GM23248 (cell line): ENCODE data around the gene DNAJC24. TPM values are rescaled to one million over a fixed set of nuclear protein-coding genes. Genes with fewer than 3 reads are reported as not detected.
A peak's percentile ranks its signal among the peaks of the same experiment; 100 is the strongest.
"Not testable (repeated sequence)": the region's sequence is repeated elsewhere in the genome, so short reads cannot be mapped to it uniquely, and the experiment has no call there.

Experiments used
- DNase-seq: peaks from one replicate; pipeline ENCODE4 v3.0.0-alpha.2; 2015
- H2AFZ ChIP-seq: fragments of 200-600 bp; sonication (generic); 2 replicates; pipeline ENCODE4 v1.6.1; 2016; ENCODE audit warnings: antibody characterized with exemption
- H3F3A ChIP-seq: fragments of 200-600 bp; sonication (generic); 2 replicates; pipeline ENCODE4 v1.6.1; 2016; ENCODE audit warnings: mild to moderate bottlenecking, antibody characterized with exemption, mixed run types; ENCODE audit not compliant: insufficient read depth
- H3K27ac ChIP-seq: fragments of 200-600 bp; sonication (generic); 2 replicates; pipeline ENCODE4 v1.5.1; 2016; ENCODE audit warnings: mild to moderate bottlenecking
- H3K27me3 ChIP-seq: fragments of 200-600 bp; sonication (generic); replicated peaks from 2 replicates; pipeline ENCODE4 v1.6.1; 2016; ENCODE audit warnings: mild to moderate bottlenecking; ENCODE audit not compliant: insufficient read depth
- H3K36me3 ChIP-seq: fragments of 200-600 bp; sonication (generic); 2 replicates; pipeline ENCODE4 v1.6.1; 2016; ENCODE audit warnings: low read depth, mild to moderate bottlenecking
- H3K4me1 ChIP-seq: fragments of 200-600 bp; sonication (generic); 2 replicates; pipeline ENCODE4 v1.6.1; 2016; ENCODE audit warnings: mild to moderate bottlenecking; ENCODE audit not compliant: insufficient read depth
- H3K4me2 ChIP-seq: fragments of 200-600 bp; sonication (generic); one replicate; pipeline ENCODE4 v1.6.1; 2016; ENCODE audit warnings: mild to moderate bottlenecking; ENCODE audit not compliant: unreplicated experiment
- H3K4me3 ChIP-seq: fragments of 200-600 bp; sonication (generic); 2 replicates; pipeline ENCODE4 v1.5.1; 2016; ENCODE audit warnings: mild to moderate bottlenecking
- H3K79me2 ChIP-seq: fragments of 200-600 bp; sonication (generic); 2 replicates; pipeline ENCODE4 v1.6.1; 2016; ENCODE audit warnings: mild to moderate bottlenecking; ENCODE audit not compliant: insufficient read depth
- H3K9ac ChIP-seq: fragments of 200-600 bp; sonication (generic); 2 replicates; pipeline ENCODE4 v1.6.1; 2016; ENCODE audit warnings: mild to moderate bottlenecking
- H3K9me2 ChIP-seq: fragments of 200-600 bp; sonication (generic); 2 replicates; pipeline ENCODE4 v1.6.1; 2016; ENCODE audit warnings: mixed run types, mild to moderate bottlenecking, moderate library complexity; ENCODE audit not compliant: insufficient read depth
- H3K9me3 ChIP-seq: fragments of 200-600 bp; sonication (generic); one replicate; pipeline ENCODE4 v1.6.1; 2017; ENCODE audit warnings: low read depth
- H4K20me1 ChIP-seq: fragments of 200-600 bp; sonication (generic); 2 replicates; pipeline ENCODE4 v1.6.0; 2016; ENCODE audit not compliant: insufficient read depth
- EZH2 ChIP-seq: fragments of 200-600 bp; sonication (generic); IDR thresholded peaks from 2 replicates; pipeline ENCODE4 v1.6.1; 2018; ENCODE audit warnings: antibody characterized with exemption, mild to moderate bottlenecking; ENCODE audit not compliant: insufficient read depth, poor library complexity, severe bottlenecking
- EZH2phosphoT487 ChIP-seq: fragments of 200-600 bp; sonication (generic); IDR thresholded peaks from 2 replicates; pipeline ENCODE4 v1.6.1; 2018; ENCODE audit warnings: antibody characterized with exemption, moderate library complexity, mild to moderate bottlenecking, low read depth; ENCODE audit not compliant: insufficient read depth
- WGBS, 2 experiments: methylation state at CpG; one replicate each; pipeline ENCODE4 v1.1.6; 2015 to 2017; ENCODE audit warnings: low lambda C conversion rate in 2 of 2, low coverage in 1 of 2; ENCODE audit errors: missing lambda C conversion rate in 2 of 2; 5-methylcytosine and 5-hydroxymethylcytosine counted together
- in situ Hi-C: fragments of 300-500 bp; cut with MboI; formaldehyde crosslinking; loops from 2 replicates; pipeline ENCODE4 v1.15.0; 2020
- polyA plus RNA-seq: library from polyadenylated mRNA; unstranded; fragments of >200 nt; fragmentation: Nextera tagmentation; extraction: Ambion mirVana; gene quantifications from 2 replicates; pipeline ENCODE4 v1.2.1, GENCODE V29; 2016
- total RNA-seq: library from RNA; depleted of rRNA; stranded (reverse); fragments of >200 nt; shearing (Covaris generic); gene quantifications from 2 replicates; pipeline ENCODE4 v1.2.3, GENCODE V29; 2014; rRNA removed

The DNAJC24 gene
- total RNA-seq (16.9 and 22.6 TPM in 2 replicates), polyA plus RNA-seq (13.1 and 13.3 TPM in 2 replicates)

DNA sequence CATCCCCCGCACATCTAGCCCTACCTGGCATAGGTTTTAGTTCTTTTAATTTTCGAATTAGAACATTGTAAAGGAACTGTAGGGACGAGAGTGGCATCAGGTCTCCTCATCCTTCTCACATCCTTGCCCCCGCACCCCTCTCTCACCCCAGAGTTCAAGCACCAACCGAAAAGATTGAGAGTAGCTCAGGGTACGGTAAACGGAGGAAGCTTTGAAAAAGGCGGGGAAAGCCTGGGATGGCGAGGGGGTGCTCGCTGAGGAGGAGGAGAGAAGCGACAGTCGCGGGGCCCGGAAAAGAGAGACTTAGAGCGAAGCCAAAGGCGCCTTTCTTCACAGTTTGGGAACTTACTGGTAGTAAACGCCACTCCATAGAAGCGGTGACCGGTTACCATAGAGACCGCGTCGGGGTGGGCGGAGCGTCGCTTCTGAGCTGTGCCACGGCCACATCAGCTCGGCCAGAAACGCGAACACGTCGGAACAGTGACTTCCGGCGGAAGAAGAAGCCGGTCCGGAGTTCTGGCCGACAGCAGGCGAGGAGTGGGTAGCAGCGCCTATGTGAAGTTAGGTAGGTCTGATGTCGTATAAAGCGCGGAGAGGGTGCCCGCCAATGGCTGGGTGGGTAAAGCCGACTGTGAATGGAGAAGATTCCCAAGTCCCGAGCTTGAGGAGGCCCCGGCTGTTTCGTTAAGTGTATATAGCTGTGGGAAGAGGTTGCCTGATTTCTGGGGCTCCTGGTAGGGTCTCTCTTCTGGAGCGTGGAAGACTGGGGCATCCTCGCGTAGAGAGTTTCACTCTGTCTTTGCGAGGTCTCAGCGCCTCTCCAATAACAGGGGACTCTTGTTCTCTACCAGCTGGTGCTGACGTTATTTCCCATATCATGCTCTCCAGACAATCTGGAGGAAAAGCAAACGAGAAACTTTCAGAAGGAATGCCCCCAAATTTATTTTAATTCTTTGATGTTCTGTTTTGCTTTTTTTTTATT lies at the start of gene DNAJC24, which contains the start of gene DCDC1:
Gene DNAJC24, plus strand, starts transcription at position 513 of the 982 bp plus-strand sequence. CDS start 889 bp downstream, outside the sequence.
Gene DCDC1, minus strand, starts transcription at position 392 of the 982 bp plus-strand sequence. CDS start 41,459 bp downstream, outside the sequence.
- no peaks in the 10 kb centered on the region for H4K20me1 ChIP-seq
- no peak for TF ChIP-seq EZH2
- no peak for TF ChIP-seq EZH2phosphoT487
- 0 to 2% methylated on average over 53 of the region's 53 CpGs for WGBS, 2 experiments
- peaks cover 38% of the 10 kb centered on the region for H3K79me2 ChIP-seq
- no peaks in the 10 kb centered on the region for H3F3A ChIP-seq
- peak within 1 kb of the TSS; percentile 100 for H2AFZ ChIP-seq
- H3K4me2 ChIP-seq: peak within 1 kb of the TSS; percentile 98
- peak within 1 kb of the TSS; percentile 99 for H3K4me3 ChIP-seq
- peak within 1 kb of the TSS; percentile 93 for H3K9ac ChIP-seq
- H3K9me3 ChIP-seq: no peaks in the 10 kb centered on the region
- H3K27ac ChIP-seq: peak within 1 kb of the TSS; percentile 66
- DNase-seq: peak; percentile 97
- H3K36me3 ChIP-seq: no peaks in the 10 kb centered on the region
- no peaks in the 10 kb centered on the region for H3K27me3 ChIP-seq
- H3K9me2 ChIP-seq: no peaks in the 10 kb centered on the region
- H3K4me1 ChIP-seq: peaks cover 6% of the 10 kb centered on the region; the same call in 1 of the 2 replicates
- in situ Hi-C loops: no loop called here

DNA sequence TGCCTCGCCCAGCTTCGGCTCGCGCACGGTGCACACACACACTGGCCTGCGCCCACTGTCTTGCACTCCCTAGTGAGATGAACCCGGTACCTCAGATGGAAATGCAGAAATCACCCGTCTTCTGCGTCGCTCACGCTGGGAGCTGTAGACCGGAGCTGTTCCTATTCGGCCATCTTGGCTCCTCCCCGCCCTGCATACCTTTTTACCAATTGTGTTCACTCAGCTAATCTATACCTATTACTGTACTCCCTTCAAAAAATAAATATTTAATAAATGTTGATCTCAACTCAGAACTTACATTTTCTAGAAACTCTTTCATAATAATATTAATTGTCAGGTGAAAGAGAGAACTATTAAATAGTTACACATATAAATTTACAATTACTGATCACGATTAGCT lies 48.2 kb upstream of the DNAJC24 start:
- in situ Hi-C loops, H3K27ac ChIP-seq, H3K4me2 ChIP-seq, H3K9me2 ChIP-seq, H3K27me3 ChIP-seq, H3K4me1 ChIP-seq, H3K36me3 ChIP-seq, H3K9ac ChIP-seq, H3K9me3 ChIP-seq, H3F3A ChIP-seq, H3K4me3 ChIP-seq, H2AFZ ChIP-seq, H4K20me1 ChIP-seq, DNase-seq, H3K79me2 ChIP-seq: not testable (repeated sequence)
- WGBS, 2 experiments: 74 to 76% methylated on average over 15 of the region's 15 CpGs

DNA sequence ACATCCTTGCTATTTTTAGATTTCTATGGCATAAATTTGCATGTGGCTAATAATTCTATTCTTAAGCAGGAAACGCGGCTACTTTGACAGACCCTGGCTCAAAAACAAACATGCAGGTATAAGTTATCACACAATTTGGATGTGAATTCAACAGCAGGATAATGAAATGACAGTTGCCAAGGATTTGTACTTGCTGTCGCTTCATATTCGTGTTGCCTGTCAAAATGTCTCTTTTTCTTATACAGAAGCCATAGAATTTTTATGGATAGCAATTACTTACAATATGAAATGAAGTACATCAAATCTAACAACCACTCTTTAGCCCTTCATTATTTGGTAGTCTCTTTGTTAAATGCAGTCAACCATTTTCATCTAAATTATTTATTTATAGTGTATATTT lies 46.5 kb upstream of the DNAJC24 start:
- no peaks in the 10 kb centered on the region for H3K9me2 ChIP-seq
- H3K4me3 ChIP-seq: no peak overlapping the region
- no peaks in the 10 kb centered on the region for H3K79me2 ChIP-seq
- no peak for DNase-seq
- 68 to 70% methylated on average over 4 of the region's 4 CpGs for WGBS, 2 experiments
- no peaks in the 10 kb centered on the region; the same call in 1 of the 2 replicates for H3K4me1 ChIP-seq
- H3F3A ChIP-seq: no peaks in the 10 kb centered on the region
- no peak for TF ChIP-seq EZH2phosphoT487
- H2AFZ ChIP-seq: no peak overlapping the region
- H3K36me3 ChIP-seq: no peaks in the 10 kb centered on the region
- no peaks in the 10 kb centered on the region for H3K27me3 ChIP-seq
- no peak overlapping the region for H3K27ac ChIP-seq
- no peak overlapping the region for H3K9ac ChIP-seq
- H4K20me1 ChIP-seq: no peaks in the 10 kb centered on the region
- no peak overlapping the region for H3K4me2 ChIP-seq
- in situ Hi-C loops: no loop called here
- no peaks in the 10 kb centered on the region for H3K9me3 ChIP-seq

DNA sequence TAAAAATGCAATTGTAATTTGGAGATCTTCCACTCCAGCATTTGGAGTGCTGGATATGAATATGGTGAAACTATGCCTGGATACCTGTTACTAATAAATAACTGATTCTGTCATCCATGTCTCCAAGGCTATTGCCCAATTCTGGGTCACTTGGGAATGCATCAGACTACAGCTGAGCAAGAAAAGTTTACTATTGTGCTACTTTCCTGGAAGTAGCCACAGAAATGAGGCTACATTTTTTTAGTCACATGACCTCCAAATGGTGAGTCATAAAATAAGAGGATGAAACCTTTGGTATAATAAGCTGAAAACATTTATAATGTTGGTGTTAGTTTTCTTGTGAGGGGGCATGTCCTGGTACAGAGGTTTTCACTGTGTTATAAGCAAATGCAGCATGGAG lies 44.5 kb upstream of the DNAJC24 start:
- Histone ChIP-seq H3K27me3 (no peaks in the 10 kb centered on the region), H3K9ac (no peak overlapping the region), H3K27ac (no peak overlapping the region), H3K4me1 (no peaks in the 10 kb centered on the region; the same call in 1 of the 2 replicates), H3K9me2 (no peaks in the 10 kb centered on the region), H3K4me2 (no peak overlapping the region), H3K36me3 (no peaks in the 10 kb centered on the region), H4K20me1 (no peaks in the 10 kb centered on the region), H3F3A (no peaks in the 10 kb centered on the region), H3K79me2 (no peaks in the 10 kb centered on the region), H3K9me3 (no peaks in the 10 kb centered on the region), H2AFZ (no peak overlapping the region), H3K4me3 (no peak overlapping the region)
- no peak for TF ChIP-seq EZH2
- TF ChIP-seq EZH2phosphoT487: no peak
- in situ Hi-C loops: no loop called here
- DNase-seq: peak; percentile 69
